Astrocyte of the cerebellum (primary cell): ENCODE data around the gene STX3.

Experiments
- DNase-seq: peaks from one replicate; pipeline ENCODE4 v3.0.0-alpha.2; 2011; ENCODE audit warnings: low read depth
- H3K4me3 ChIP-seq: 2 replicates; pipeline ENCODE4 v1.5.1; 2011; ENCODE audit warnings: mild to moderate bottlenecking, low read depth, low read length, moderate library complexity
- CTCF ChIP-seq: IDR thresholded peaks from 2 replicates; pipeline ENCODE4 v1.5.1; 2012; ENCODE audit warnings: low read length, low read depth, moderate library complexity, mild to moderate bottlenecking; ENCODE audit errors: missing control alignments
- in situ Hi-C: cut with HindIII; loops from 2 replicates; pipeline ENCODE4 v1.10.0; 2017; ENCODE audit warnings: low sequenced_read_pairs

Gene STX3

GRCh38 chr11:59773083-59773440 lies 17.9 kb downstream of the STX3 start:
- no peak for TF ChIP-seq CTCF
- in situ Hi-C loops = no loop called here
- H3K4me3 ChIP-seq = no peak overlapping the region
- no peak for DNase-seq

DNA sequence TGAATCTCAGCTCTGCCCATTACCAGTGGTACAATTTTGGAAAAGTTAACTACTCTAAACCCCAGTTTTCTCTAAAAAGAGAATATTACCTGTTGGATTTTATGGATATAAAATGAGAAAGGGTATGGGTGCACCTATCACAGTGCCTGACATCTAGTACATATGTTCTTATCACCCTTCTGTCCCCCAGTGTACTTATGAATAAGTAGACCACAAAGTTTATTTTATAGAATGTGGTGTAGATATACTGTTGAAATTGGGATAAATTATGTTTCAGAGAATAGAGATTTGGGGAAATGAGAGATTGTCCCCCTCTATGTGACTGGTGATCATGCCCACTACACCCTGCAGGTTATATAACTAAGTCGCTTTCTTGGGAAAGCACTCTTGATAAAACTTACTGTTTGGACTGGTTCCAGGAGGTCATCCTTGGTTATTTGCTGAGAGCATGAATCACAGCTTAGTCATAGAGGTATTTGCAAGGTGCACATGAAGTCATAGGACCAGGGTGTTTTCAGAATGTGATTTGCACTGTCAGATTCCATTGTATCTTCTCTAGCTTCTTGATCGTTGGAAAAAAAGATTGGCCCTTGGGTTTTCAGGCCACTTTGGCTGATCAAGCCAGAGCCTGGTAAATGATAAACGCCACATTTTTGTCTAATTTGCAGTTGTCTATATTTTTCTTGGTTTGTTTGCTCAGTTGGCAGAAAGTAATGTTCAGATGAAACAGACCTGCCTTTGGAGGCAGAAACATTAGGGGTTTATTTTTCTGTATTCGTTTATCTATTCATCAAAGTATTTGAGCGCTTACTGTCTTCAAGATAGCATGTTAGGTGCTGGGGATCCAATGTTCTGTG lies 21.3 kb downstream of the STX3 start:
- in situ Hi-C loops = no loop called here
- H3K4me3 ChIP-seq = no peak overlapping the region
- DNase-seq = peak; percentile 41
- no peak for TF ChIP-seq CTCF

DNA sequence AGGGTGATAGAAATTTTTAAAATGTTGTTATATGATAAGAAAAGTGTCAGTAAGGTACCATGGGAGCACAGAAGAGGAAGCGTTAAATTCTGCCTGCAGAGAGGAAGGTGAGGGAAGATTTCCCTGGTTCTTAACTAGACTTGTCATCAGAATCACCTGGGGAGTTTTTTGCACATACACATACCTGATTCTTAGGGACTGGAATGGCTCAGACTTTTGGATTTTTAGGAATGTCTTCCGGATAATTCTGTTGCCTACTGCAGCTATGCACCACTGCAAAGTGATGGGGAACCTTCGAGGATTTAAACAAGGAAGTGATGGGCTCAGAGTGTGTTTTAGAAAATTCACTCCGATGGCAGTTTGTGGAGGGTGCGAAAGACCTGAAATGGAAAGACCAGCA lies 21.9 kb downstream of the STX3 start:
- in situ Hi-C loops = no loop called here
- DNase-seq = no peak
- no peak overlapping the region for H3K4me3 ChIP-seq
- no peak for TF ChIP-seq CTCF

DNA sequence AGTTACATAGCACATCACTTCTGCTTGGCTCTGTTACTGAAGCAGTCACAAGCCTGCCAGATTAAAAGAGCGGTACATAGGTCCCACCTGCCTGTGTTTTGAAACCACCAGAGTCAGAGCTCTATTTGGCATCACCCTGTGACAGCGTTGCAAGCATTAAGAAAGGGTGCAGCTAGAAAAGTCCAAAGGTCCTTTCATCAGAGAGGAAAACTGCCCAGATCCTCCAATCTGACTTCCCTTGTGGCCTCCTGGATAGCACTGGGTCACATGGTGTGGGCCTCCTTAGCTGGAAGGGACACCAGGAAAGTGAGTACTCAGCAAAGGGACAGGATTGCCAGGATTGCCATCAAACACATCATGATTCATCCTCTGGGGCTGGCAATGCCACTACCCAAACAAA lies 22.9 kb downstream of the STX3 start:
- no peak overlapping the region for H3K4me3 ChIP-seq
- DNase-seq = no peak
- TF ChIP-seq CTCF = no peak
- in situ Hi-C loops = no loop called here

DNA sequence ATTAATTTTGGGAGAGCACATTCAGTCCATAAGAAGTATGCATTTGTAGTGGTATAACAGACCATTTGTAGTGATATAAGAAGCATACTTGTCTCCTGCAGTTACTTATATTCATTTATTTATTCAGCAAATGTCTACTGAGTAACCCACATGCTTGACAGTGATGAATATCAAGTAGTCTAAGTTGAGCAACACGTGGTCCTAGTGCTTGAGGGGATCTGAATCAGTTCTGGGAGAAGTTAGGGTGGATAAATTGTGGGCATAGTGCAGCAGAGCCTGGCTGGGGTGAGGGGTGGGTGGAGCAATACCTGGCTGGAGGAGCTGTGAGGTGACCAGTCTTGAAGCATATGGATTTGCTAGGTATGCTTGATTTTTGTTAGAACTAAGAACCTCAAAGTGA lies 24.3 kb downstream of the STX3 start:
- H3K4me3 ChIP-seq = no peak overlapping the region
- no peak for DNase-seq
- in situ Hi-C loops = no loop called here
- TF ChIP-seq CTCF = no peak

DNA sequence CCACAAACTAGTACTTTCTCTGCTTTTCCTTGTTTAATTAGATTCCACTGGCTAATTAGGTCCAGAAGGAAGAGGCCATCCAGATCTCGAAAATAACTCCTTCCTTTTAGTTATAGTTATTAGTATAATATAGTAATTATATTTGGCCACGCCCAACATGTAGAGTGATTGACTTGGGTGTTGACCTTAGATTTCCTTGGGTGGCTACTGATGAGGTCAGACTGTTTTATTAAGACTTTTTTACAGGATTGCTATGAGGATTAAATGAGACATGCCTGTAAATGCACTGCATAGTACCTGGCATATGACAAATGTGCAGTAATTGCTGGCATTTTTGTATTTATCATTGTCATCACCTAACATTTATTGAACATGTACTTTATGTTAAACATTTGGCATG lies 26.9 kb downstream of the STX3 start:
- no peak for TF ChIP-seq CTCF
- DNase-seq = no peak
- in situ Hi-C loops = no loop called here
- no peak overlapping the region for H3K4me3 ChIP-seq
